Activated effector memory CD4-positive, alpha-beta T cell treated with anti-CD3 and anti-CD28 coated beads, Interleukin-2, amount 50 U/mL, for 16 hours (primary cell): ENCODE measurements around the gene MTOR.
"Not testable (repeated sequence)": the region's sequence is repeated elsewhere in the genome, so short reads cannot be mapped to it uniquely, and the experiment has no call there.

Source experiments
- DNase-seq: peaks from one replicate; pipeline ENCODE4 v3.0.0-alpha.2; 2020

The MTOR gene

DNA sequence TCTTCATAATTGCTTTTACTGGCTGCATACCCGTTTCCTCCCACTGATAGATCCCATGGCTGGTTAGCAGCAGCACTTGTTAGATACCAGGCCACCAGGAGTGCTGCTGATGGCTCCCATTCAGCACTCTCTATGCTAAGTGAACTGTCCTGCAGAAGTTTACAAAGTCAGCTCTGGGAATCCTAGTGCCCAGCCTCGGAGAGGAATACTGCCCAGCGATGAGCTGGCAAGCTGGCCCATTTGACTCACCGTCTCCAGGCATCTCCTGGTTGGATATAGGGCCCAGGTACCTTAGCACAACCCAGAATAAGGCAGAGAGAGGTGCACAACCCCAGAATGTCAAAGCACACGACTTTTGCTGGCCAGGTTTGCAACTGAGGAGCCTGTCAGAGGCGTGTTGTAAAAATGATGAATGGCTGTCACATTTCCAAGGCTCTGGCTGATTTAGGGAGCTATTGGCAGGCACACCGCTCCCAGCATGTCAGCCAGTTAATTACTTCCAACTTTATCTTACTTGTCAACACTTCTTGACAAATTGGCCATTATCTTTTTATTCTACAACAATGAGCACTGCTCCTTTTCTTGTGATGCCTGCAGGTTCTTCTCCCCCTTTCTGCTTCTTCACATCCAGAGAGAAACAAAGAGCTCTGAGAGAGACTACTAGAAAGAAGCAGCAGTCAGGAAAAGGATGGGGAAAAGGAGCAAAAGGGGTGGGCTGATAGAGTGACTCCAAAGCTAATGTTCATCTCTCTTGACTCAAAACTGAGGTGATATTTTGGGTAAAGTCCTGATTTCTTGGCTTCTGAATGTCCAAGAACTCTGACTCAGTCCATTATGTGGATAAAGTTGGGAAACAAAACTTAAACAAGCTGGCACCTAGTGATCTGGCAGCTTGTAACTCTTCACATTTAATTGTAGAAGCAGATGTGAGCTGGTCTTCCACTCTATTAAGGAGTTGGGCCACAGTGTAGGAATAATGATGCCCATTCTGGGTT is 84.0 kb downstream of the MTOR start:
- DNase-seq: no peak

DNA sequence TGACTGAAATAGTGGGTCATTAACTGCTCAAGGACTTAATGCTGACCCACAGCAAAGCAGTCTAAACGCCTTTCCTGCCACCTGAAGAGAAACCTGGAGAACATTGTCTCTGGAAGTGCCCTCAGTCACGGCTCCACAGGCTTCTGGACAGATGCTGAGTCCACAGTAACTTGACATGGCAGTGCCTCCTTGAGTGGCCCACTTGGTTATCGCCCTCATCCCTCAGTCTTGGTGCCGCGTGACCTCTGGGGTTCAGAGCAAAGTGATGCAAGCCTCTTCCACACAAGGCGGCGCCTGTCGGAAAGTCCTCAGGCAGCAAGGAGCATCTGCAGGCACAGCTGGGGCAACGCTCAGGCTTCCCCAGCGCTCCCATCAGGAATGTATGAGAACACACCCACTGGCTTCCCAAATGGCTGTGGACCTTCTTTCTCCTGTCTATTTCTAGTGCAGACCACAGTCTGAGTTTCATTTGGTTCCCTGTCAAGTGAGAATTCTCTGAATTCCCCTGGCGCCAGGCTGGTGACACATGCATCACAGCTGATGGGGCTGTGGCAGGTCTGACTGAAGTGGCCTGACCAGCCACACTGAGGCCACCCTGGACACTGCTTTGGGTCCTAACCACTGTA is 86.2 kb downstream of the MTOR start:
- DNase-seq: no peak

DNA sequence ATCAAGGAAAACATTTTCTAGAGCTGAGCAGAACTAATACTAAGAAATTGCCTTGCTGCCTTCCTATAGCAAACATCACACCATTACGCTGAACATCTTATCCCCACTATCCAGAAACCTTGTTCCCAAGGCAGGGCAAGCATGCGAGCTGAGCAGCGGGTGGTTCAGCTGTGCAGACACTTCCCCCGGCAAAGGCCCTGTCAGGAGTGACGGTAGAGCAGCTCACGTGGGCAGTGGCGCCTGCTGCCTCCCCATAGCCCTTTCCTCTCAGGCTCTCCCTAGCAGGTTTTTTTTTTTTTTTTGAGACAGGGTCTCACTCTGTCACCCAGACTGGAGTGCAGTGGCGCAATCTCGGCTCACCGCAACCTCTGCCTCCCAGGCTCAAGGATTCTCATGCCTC is 86.9 kb downstream of the MTOR start:
- DNase-seq: no peak

DNA sequence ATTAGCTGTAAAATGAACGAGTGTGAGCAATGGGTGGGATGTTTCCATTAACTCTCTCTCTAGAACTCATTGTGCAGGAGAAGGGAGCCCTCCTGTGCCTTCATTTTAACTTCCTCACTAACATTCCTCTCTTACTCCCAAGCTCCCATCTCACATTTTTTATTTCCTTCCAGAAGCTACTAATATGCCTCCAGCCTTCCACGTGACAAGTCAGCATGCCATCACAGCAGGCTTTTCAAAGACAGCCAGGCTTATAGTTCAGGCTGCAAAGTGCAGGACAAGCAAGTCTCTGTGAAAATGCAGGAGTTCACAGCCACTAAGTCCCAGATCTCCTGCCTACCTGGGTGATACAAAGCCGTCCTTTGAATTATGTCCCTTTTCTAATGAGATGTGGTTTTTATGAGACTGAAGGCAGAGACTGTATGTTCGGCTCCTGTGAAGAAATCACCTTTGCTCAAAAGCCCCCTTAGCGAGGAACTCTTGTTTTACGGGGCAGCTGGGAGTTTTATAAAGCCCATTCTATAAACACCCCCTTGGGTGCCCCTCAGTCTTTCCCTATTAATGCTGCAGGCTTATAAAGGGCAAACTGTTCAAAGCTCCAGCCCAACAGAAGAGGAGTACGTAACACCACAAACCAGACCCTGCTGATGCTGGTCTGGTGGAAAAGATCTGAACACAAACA is 87.9 kb downstream of the MTOR start:
- DNase-seq: no peak

DNA sequence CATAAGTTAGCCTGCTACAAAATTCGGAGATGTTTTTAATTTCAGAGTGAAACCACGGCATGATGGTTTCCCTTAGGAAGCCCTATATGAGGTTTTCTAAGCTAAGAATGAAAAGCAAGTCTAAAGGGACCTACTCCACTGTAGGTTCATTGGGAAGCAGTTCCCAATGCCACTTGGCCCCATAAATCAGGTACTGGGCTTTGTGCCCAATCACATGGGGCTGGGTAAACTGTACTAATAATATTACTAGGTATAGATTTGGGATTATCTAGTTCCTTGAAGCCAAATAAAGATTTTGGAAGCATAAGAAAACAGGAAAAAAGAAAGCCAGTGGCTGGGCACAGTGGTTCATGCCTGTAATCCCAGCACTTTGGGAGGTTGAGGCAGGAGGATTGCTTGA is 92.2 kb downstream of the MTOR start:
- DNase-seq: no peak

DNA sequence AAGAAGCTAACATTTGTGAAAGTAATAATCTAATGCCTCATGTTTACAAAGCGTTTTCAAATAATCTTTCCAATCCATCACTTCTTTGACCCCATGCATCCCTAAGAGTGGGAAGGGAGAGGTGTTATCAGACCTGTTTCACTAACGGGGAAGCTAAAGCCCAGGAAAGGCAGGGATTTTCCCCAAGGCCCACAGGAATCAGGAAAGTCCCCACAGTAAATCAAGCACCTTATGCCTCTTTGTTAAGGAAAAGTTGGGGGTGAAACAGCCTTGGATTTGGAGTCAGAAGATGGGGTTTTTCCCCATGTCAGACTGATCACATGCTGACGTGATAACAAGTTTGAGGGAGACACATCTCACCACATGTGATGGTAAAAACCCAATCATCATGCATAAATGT is 93.1 kb downstream of the MTOR start:
- DNase-seq: no peak

DNA sequence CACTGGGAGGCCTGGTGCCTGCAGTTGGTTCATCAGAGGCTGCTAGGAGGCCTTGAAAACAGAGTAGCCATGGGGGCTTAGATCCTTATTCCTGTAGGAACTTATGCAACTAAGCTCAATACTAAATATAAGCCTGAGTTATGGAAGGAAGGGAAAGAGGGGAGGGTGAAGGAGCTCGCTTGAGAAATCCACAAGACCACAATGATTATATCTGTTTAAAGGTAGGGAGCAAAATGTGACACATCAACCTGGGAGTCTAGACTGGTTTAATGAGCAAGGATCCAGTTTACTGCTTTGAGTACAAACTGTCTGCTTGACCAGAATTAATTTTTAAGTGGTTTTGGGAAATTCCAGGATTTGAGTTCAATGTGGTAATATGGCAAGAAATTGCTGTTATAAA is 93.6 kb downstream of the MTOR start:
- DNase-seq: no peak

DNA sequence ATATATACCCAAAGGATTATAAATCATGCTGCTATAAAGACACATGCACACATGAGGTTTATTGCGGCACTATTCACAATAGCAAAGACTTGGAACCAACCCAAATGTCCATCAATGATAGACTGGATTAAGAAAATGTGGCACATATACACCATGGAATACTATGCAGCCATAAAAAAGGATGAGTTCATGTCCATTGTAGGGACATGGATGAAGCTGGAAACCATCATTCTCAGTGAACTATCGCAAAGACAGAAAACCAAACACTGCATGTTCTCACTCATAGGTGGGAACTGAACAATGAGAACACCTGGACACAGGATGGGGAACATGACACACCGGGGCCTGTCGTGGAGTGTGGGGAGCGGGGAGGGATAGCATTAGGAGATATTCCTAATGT is 95.6 kb downstream of the MTOR start:
- not testable (repeated sequence) for DNase-seq

DNA sequence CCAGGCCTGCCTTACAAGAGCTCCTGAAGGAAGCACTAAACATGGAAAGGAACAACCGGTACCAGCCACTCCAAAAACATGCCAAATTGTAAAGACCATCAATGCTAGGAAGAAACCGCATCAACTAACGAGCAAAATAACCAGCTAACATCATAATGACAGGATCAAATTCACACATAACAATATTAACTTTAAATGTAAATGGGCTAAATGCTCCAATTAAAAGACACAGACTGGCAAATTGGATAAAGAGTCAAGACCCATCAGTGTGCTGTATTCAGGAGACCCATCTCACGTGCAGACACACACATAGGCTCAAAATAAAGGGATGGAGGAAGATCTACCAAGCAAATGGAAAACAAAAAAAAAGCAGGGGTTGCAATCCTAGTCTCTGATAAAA is 99.6 kb downstream of the MTOR start:
- DNase-seq: not testable (repeated sequence)

DNA sequence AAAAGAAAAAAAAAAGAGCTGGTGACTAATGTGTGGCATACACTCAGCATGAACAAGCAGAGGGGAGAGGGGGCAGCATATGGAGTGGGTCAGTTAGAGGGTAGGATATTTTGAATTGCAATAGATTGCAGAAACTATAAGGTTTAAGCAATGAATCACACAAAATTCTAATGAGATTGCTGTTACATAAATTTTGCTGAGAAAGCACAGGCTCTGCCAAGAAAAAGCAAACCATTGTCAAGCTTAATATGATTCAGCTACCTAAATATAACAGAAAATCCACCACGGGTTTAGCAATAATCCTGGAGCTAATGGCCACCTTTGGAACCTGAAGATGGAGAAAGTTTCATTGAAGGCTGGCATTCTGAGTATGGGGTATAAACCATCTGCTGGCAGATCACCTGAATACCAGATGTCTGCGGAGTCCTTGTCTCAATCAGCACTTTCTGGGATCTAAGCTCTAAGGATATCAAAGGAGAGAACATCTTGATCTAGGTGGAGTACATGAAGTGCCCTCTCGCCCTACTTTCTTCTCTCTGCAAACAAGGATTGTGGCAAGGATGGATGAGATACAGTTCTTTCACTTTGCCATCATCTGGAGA is 103.5 kb downstream of the MTOR start:
- no peak for DNase-seq

DNA sequence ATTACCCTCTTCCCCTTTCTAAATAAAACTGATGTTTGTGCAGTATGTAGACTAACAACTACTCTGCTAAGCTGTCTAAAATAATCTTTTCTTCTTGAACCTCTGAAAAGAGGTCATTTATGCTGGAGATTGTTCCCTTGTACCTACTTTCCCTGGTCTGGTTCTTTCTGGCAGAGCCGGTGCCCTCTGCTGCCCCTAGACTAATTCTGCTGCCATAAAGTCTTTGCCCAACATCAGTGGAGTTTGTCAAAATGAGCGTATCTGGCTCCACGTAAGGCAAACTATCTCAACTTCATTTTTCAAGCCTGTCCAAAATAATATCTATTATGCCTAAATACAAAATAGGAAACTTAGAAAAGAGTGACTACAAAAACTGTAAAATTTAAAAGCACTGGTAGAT is 104.1 kb downstream of the MTOR start:
- DNase-seq: no peak

DNA sequence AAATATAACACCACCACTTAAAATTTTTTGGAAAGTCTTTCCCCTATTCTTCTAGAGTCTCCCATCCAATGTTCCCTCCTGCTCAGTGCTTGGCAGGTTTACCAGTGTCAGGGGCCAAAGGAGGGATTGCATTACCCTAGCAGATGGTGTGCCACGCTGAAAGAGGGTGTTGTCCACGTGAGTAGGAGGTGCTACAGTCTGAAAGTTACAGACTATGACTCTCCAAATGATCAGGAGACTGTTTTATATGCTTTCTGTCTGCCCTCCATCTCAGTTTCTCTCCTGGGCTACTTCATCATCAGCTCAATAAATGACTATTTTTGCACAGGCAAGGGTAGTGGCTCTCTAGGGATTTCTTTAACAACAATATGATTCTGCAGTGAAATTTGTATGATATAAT is 104.5 kb downstream of the MTOR start:
- no peak for DNase-seq

DNA sequence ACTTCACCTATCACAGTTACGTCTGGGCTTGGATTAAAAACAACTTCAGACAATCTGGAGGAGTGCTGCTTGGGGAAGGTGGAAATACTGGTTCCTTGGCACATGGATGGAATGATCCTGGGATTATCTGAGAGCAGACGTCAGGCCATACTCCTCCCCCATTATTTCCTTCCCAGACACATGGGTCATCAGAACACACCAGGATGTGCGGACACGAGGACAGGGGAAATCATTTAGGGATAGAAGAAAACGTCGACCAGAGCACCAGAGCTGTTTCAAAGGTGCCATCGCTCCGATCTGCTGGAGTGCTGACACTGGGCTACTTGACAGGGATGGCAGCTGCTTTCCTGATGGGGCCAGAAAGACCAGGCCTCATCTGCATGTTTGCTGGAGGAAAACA is 105.0 kb downstream of the MTOR start:
- DNase-seq: no peak

DNA sequence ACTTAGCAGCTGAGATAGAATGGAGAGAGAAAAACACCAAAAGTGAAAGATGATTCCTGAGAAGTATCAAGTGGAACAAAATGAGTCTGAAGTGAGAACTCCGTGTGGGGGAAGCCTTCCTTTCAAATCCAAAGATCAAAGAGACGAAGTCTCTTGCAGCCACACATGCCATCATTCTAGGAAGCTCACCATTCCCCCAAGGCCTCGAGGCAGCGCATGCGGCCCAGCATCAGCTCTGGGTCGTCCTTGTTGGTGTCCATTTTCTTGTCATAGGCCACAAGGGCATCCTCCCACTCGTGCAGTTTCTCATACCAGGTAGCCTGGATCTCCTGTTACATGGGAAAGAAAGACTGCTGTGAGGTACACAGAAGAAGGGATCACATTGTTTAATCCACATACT is 105.4 kb downstream of the MTOR start:
- DNase-seq: peak; percentile 66

DNA sequence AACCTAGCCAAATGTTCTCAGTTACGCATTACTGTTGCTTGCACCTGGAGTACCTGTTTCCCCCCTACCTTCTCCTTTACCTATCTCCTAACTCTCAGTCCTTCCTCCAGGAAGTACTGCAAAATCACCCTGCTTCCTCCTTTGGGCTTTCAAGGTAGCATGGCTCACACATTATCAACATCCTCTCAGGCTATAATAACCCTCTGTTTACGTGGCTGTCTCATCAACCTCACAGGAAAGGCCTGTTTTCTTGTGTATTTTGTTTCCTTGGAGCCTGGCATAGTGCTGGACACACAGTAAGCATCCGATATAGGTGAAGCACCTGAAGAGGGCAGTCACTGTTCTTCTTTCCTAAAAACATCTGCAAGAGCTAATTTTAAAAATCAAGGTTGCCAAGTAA is 105.9 kb downstream of the MTOR start:
- no peak for DNase-seq

DNA sequence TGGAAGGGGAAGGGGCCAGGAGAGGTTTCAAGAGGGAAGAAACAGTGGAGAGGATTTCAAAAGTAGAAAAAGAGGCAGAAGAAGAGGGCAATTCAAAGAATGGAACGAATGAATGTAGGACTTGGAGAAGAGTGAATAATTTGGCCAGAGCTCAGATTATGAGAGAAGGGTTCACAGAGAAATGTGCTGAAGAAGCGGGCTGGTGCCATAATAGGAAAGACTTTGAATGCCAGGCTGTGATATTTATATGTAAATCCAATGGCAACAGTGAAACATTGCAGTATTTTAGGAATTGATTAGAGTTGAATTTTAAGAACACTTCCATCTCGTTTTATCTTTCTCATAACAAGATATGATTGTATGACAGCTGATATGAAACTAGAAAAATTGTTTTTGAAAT is 109.2 kb downstream of the MTOR start:
- DNase-seq: no peak

DNA sequence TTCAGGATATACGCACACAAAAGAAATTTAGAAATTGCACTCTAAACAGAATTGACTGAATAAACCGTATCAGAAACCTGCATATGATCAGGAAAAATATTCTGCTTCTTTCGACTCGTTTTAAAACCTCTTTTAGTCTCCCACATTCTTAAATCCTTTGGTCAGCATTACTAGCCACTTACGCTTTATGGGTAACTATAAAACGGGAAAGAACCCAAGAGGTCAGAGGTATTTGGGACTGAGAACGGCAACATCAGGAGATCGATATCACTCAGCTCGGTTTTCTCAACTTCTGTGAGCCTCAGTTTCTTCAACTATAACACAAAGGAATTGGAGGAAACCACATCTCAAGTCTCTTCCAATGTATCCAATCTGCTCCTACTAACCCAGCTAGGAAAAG is 109.6 kb downstream of the MTOR start:
- DNase-seq: no peak

DNA sequence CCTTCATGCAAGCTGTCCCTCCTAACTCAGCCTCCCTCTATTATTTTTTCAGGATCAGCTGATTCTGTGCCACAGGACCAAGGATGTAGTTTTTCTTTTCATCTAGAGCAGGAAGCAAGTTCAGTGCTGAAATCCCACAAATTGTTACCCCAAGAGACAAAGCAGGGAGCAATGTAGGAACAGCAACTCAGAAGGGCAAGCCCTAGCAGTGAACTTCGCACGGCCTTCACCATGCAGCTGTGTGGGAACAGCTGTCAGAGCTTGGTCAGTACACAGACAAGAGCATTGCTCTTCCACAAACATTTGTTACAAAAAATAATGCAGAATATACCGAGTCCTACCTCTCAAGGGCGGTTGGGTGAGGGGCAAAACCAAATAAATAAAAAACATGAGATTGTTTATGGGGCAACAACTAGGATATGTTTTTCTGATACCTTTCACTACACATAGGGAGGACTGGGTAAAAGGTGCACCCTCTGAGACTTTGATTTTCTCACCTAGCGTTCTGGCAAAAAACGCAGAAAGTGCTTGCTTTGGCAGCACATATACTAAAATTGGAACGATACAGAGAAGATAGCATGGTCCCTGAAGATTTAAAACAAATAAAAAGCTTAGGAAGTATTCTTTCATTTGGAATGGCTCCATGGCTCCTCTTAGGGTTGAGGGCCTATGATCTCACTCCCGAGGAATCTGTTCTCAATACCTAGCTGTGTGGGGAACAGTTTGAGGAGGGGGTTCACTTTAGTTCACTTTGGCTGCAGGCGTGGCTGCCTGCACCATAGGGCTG is 110.3 kb downstream of the MTOR start:
- DNase-seq: no peak

DNA sequence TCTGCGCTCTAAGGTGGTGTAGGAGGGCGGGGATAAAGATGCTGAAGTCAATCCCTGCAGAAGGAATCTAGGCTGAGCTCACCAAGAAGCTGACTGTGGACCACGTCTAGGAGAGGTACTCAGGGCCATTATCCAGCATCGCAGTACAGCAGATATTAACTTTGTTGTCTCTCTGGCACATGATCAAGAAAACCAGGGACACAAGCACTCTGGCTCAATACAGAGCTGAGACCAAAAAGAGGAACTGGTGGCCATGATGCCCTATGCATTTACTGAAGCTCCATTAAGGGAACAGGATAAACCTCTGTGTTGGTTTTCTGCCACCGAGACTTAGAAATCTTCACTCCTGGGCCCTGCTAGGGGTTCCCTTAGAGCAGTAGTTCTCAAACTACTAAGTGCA is 111.2 kb downstream of the MTOR start:
- no peak for DNase-seq

DNA sequence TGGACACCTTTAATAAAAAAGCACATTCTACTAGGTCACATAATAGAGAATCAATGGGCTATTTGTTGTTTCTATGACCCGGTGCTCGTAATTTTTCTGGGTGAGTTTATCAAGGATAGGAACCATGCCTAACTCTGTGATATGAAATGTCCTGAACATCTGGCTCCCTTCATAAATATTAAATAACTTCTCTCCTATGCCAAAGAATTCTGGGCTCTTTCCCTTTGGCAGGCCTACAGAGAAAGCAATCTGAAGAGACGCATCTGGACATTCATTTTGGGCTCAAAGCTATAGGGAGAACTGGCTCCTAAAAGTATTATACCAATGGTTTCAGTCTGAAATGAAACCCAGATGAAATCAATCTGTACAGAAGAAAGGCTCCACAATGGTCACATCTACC is 112.0 kb downstream of the MTOR start:
- DNase-seq: no peak

DNA sequence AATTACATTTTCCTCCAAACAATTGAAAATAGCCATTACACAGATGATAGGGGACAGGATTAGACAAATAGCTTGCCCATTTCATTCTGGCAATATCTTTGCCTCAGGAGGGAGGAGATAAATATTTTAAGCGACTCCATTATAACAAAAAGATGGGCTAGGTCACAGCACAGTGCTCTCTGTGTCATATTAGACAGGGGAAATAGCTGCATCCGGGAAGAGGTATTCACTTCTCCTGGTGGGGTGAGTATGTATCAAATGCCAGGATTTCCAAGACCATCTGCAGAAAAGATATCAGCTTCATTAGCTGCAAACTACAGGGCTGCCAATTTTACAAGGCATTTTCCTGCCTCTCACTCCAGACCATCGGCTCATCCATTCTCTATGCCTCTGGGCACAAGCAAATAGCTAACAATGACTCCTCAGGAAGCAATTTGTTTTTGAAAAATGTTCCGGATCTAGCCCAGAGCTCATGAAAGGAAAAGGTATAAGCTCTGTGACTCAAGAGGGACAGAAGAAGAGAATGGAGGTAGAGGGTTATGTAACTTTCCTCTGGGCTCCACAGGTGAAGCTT is 115.1 kb downstream of the MTOR start:
- no peak for DNase-seq

DNA sequence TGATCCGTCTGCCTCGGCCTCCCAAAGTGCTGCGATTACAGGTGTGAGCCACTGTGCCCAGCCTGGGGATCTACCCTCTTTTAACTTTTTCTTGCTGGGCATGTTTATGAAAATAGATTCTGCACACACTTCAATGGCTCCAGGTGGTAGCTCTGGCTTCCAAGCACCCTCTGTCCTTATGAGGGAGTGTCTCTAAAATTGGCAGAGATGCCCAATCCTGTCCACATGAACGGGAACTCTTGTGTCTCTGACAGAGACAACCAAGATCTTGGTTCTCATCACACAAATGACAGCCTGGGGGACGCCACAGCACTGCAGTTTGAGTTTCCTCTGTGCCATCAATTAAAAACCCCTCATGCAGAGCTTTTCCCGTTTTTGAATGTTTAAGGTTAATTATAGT is 116.6 kb downstream of the MTOR start:
- no peak for DNase-seq
